ENCODE measurements around the gene SMIM41. TPM values are rescaled to one million over a fixed set of nuclear protein-coding genes. Genes with fewer than 3 reads are reported as not detected.
A peak's percentile ranks its signal among the peaks of the same experiment; 100 is the strongest.

The SMIM41 gene
- total and polyA plus RNA-seq, 10 of the 15 experiments (the other 5 are each of a cell fraction or from before 2014, with no cell fraction given) = not detected

DNA sequence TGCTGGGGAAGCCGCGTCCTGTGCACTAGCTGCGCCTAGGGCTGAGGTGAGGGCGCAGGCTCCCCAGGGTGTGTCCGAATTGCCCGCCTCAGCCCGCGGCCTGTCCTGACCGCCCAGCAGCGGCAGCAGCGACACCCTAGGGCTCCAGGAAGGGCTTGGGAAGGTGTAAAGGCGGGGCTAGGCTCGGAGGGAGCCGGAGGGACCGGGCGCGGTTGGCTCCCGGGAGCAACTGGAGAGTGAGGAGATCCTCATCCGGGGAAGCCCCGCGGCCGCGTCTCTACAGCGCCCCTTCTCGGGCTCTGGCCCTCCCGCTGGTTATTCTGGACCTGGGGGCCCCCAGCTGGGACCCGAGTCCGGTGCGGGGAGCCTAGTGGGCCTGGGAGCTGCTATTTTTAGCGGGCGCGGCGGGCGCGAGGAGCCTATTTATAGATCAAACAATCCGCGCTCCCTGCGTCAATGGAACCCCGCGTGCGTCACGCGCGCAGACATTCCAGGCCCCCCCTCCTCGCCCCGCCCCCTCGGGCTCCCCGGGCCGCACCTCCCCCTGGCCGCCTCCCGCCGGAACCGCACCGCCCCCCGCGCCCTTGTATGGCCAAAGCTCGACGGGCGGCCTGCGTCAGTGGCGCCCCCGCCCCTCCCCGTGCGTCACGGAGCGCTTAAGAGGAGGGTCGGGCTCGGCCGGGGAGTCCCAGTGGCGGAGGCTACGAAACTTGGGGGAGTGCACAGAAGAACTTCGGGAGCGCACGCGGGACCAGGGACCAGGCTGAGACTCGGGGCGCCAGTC, 28.6 kb upstream of the SMIM41 start, which contains the start of gene NR4A1 (continued):
- TF ChIP-seq, protein P1, sequence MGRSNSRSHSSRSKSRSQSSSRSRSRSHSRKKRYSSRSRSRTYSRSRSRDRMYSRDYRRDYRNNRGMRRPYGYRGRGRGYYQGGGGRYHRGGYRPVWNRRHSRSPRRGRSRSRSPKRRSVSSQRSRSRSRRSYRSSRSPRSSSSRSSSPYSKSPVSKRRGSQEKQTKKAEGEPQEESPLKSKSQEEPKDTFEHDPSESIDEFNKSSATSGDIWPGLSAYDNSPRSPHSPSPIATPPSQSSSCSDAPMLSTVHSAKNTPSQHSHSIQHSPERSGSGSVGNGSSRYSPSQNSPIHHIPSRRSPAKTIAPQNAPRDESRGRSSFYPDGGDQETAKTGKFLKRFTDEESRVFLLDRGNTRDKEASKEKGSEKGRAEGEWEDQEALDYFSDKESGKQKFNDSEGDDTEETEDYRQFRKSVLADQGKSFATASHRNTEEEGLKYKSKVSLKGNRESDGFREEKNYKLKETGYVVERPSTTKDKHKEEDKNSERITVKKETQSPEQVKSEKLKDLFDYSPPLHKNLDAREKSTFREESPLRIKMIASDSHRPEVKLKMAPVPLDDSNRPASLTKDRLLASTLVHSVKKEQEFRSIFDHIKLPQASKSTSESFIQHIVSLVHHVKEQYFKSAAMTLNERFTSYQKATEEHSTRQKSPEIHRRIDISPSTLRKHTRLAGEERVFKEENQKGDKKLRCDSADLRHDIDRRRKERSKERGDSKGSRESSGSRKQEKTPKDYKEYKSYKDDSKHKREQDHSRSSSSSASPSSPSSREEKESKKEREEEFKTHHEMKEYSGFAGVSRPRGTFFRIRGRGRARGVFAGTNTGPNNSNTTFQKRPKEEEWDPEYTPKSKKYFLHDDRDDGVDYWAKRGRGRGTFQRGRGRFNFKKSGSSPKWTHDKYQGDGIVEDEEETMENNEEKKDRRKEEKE (IDR thresholded peaks at IDR 0.05) = no peak
- TF ChIP-seq ATF2 (IDR thresholded peaks at IDR 0.05; ENCODE audit: low read length) = no peak
- peak; percentile 59; the same call in 1 of the 2 replicates for TF ChIP-seq CREM (IDR thresholded peaks at IDR 0.05; ENCODE audit: low read depth)
- TF ChIP-seq RFX5 (IDR thresholded peaks at IDR 0.05; ENCODE audit: low read depth, low read length) = no peak
- TF ChIP-seq PBX3 (IDR thresholded peaks at IDR 0.05; ENCODE audit: insufficient replicate concordance, low read depth, low read length) = peak; percentile 9
- TF ChIP-seq, protein P2, sequence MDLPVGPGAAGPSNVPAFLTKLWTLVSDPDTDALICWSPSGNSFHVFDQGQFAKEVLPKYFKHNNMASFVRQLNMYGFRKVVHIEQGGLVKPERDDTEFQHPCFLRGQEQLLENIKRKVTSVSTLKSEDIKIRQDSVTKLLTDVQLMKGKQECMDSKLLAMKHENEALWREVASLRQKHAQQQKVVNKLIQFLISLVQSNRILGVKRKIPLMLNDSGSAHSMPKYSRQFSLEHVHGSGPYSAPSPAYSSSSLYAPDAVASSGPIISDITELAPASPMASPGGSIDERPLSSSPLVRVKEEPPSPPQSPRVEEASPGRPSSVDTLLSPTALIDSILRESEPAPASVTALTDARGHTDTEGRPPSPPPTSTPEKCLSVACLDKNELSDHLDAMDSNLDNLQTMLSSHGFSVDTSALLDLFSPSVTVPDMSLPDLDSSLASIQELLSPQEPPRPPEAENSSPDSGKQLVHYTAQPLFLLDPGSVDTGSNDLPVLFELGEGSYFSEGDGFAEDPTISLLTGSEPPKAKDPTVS (IDR thresholded peaks at IDR 0.05; ENCODE audit: low read depth, low read length) = no peak
- no peak for TF ChIP-seq SPI1 (IDR thresholded peaks at IDR 0.05; ENCODE audit: borderline replicate concordance, insufficient read depth, low read depth, low read length)
- TF ChIP-seq, protein P3, sequence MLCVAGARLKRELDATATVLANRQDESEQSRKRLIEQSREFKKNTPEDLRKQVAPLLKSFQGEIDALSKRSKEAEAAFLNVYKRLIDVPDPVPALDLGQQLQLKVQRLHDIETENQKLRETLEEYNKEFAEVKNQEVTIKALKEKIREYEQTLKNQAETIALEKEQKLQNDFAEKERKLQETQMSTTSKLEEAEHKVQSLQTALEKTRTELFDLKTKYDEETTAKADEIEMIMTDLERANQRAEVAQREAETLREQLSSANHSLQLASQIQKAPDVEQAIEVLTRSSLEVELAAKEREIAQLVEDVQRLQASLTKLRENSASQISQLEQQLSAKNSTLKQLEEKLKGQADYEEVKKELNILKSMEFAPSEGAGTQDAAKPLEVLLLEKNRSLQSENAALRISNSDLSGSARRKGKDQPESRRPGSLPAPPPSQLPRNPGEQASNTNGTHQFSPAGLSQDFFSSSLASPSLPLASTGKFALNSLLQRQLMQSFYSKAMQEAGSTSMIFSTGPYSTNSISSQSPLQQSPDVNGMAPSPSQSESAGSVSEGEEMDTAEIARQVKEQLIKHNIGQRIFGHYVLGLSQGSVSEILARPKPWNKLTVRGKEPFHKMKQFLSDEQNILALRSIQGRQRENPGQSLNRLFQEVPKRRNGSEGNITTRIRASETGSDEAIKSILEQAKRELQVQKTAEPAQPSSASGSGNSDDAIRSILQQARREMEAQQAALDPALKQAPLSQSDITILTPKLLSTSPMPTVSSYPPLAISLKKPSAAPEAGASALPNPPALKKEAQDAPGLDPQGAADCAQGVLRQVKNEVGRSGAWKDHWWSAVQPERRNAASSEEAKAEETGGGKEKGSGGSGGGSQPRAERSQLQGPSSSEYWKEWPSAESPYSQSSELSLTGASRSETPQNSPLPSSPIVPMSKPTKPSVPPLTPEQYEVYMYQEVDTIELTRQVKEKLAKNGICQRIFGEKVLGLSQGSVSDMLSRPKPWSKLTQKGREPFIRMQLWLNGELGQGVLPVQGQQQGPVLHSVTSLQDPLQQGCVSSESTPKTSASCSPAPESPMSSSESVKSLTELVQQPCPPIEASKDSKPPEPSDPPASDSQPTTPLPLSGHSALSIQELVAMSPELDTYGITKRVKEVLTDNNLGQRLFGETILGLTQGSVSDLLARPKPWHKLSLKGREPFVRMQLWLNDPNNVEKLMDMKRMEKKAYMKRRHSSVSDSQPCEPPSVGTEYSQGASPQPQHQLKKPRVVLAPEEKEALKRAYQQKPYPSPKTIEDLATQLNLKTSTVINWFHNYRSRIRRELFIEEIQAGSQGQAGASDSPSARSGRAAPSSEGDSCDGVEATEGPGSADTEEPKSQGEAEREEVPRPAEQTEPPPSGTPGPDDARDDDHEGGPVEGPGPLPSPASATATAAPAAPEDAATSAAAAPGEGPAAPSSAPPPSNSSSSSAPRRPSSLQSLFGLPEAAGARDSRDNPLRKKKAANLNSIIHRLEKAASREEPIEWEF (IDR thresholded peaks at IDR 0.05; ENCODE audit: insufficient replicate concordance, low read depth, low read length) = no peak
- TF ChIP-seq ZNF622 (IDR thresholded peaks at IDR 0.05) = no peak
- TF ChIP-seq, protein P4, sequence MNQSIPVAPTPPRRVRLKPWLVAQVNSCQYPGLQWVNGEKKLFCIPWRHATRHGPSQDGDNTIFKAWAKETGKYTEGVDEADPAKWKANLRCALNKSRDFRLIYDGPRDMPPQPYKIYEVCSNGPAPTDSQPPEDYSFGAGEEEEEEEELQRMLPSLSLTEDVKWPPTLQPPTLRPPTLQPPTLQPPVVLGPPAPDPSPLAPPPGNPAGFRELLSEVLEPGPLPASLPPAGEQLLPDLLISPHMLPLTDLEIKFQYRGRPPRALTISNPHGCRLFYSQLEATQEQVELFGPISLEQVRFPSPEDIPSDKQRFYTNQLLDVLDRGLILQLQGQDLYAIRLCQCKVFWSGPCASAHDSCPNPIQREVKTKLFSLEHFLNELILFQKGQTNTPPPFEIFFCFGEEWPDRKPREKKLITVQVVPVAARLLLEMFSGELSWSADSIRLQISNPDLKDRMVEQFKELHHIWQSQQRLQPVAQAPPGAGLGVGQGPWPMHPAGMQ (IDR thresholded peaks at IDR 0.05; ENCODE audit: borderline replicate concordance) = no peak
- TF ChIP-seq CBFB (IDR thresholded peaks at IDR 0.05; ENCODE audit: low read depth) = no peak
- no peak for TF ChIP-seq NFXL1 (IDR thresholded peaks at IDR 0.05; ENCODE audit: borderline replicate concordance)
- TF ChIP-seq MTA3 (IDR thresholded peaks at IDR 0.05; ENCODE audit: borderline replicate concordance, low read length) = no peak
- TF ChIP-seq RAD21 (IDR thresholded peaks at IDR 0.05; ENCODE audit: insufficient read depth, low read depth, low read length) = no peak
- no peak for TF ChIP-seq YBX1 (IDR thresholded peaks at IDR 0.05)
